ENCODE data around the gene PDZRN4. TPM values are rescaled to one million over a fixed set of nuclear protein-coding genes. Genes with fewer than 3 reads are reported as not detected.

Gene PDZRN4
- total RNA-seq, 2 experiments from 2014 or later: not detected

- Mint-ChIP-seq H3K36me3 (no peaks in the 10 kb centered on the region), H3K27me3 (no peaks in the 10 kb centered on the region), H3K9me3 (peaks cover 10% of the 10 kb centered on the region), H3K4me3 (no peak overlapping the region), H3K27ac (no peak overlapping the region), H3K4me1 (ENCODE audit: low read depth) (no peaks in the 10 kb centered on the region)
- no peak for DNase-seq
- ChIA-PET CTCF (no interaction called here), POLR2A (no interaction called here)
- intact Hi-C loops (cut with micrococcal nuclease): no loop called here
Observed at GRCh38 chr12:41348198-41348597, 160.1 kb downstream of the PDZRN4 start.

GRCh38 chr12:41356181-41356580, 168.1 kb downstream of the PDZRN4 start:
- H3K36me3 Mint-ChIP-seq: no peaks in the 10 kb centered on the region
- CTCF ChIA-PET: no interaction called here
- H3K9me3 Mint-ChIP-seq: peaks cover 5% of the 10 kb centered on the region
- no peak overlapping the region for H3K27ac Mint-ChIP-seq
- no peaks in the 10 kb centered on the region for H3K4me1 Mint-ChIP-seq (ENCODE audit: low read depth)
- intact Hi-C loops (cut with micrococcal nuclease): no loop called here
- POLR2A ChIA-PET: no interaction called here
- H3K4me3 Mint-ChIP-seq: no peak overlapping the region
- no peaks in the 10 kb centered on the region for H3K27me3 Mint-ChIP-seq
- no peak for DNase-seq

- intact Hi-C loops (cut with micrococcal nuclease): no loop called here
- Mint-ChIP-seq H3K4me3 (no peak overlapping the region), H3K27me3 (no peaks in the 10 kb centered on the region), H3K27ac (no peak overlapping the region), H3K9me3 (no peaks in the 10 kb centered on the region), H3K36me3 (no peaks in the 10 kb centered on the region), H3K4me1 (ENCODE audit: low read depth) (no peaks in the 10 kb centered on the region)
- no peak for DNase-seq
- CTCF ChIA-PET: interaction anchor here (0.7 kb wide), 1 partner anchor 1371 kb away, joined by 3 read pairs; no protein-coding TSS in a partner anchor
- POLR2A ChIA-PET: no interaction called here
Observed at GRCh38 chr12:41361738-41362137, 173.6 kb downstream of the PDZRN4 start.

GRCh38 chr12:41362510-41362909, 174.4 kb downstream of the PDZRN4 start:
- no peak overlapping the region for H3K4me3 Mint-ChIP-seq
- intact Hi-C loops (cut with micrococcal nuclease): no loop called here
- POLR2A ChIA-PET: no interaction called here
- no peaks in the 10 kb centered on the region for H3K4me1 Mint-ChIP-seq (ENCODE audit: low read depth)
- H3K36me3 Mint-ChIP-seq: no peaks in the 10 kb centered on the region
- DNase-seq: no peak
- CTCF ChIA-PET: no interaction called here
- H3K9me3 Mint-ChIP-seq: no peaks in the 10 kb centered on the region
- no peak overlapping the region for H3K27ac Mint-ChIP-seq
- H3K27me3 Mint-ChIP-seq: no peaks in the 10 kb centered on the region

- no peaks in the 10 kb centered on the region for H3K27me3 Mint-ChIP-seq
- no peaks in the 10 kb centered on the region for H3K9me3 Mint-ChIP-seq
- intact Hi-C loops (cut with micrococcal nuclease): no loop called here
- ChIA-PET CTCF (no interaction called here), POLR2A (no interaction called here)
- no peak for DNase-seq
- no peak overlapping the region for H3K4me3 Mint-ChIP-seq
- H3K4me1 Mint-ChIP-seq (ENCODE audit: low read depth): no peaks in the 10 kb centered on the region
- no peaks in the 10 kb centered on the region for H3K36me3 Mint-ChIP-seq
- H3K27ac Mint-ChIP-seq: no peak overlapping the region
Observed at GRCh38 chr12:41362931-41363330, 174.8 kb downstream of the PDZRN4 start.

GRCh38 chr12:41364211-41364610, 176.1 kb downstream of the PDZRN4 start:
- ChIA-PET POLR2A (no interaction called here), CTCF (no interaction called here)
- no peak overlapping the region for H3K4me3 Mint-ChIP-seq
- H3K4me1 Mint-ChIP-seq (ENCODE audit: low read depth): no peaks in the 10 kb centered on the region
- intact Hi-C loops (cut with micrococcal nuclease): no loop called here
- no peak for DNase-seq
- no peaks in the 10 kb centered on the region for H3K36me3 Mint-ChIP-seq
- H3K9me3 Mint-ChIP-seq: no peaks in the 10 kb centered on the region
- H3K27ac Mint-ChIP-seq: no peak overlapping the region
- H3K27me3 Mint-ChIP-seq: no peaks in the 10 kb centered on the region

GRCh38 chr12:41365653-41366171, 177.6 kb downstream of the PDZRN4 start:
- H3K27ac Mint-ChIP-seq: no peak overlapping the region
- ChIA-PET POLR2A (no interaction called here), CTCF (no interaction called here)
- H3K9me3 Mint-ChIP-seq: no peaks in the 10 kb centered on the region
- H3K27me3 Mint-ChIP-seq: no peaks in the 10 kb centered on the region
- no peak for DNase-seq
- H3K36me3 Mint-ChIP-seq: no peaks in the 10 kb centered on the region
- no peak overlapping the region for H3K4me3 Mint-ChIP-seq
- intact Hi-C loops (cut with micrococcal nuclease): no loop called here
- no peaks in the 10 kb centered on the region for H3K4me1 Mint-ChIP-seq (ENCODE audit: low read depth)

- POLR2A ChIA-PET: no interaction called here
- H3K27ac Mint-ChIP-seq: no peak overlapping the region
Observed at GRCh38 chr12:41367726-41368405, 179.7 kb downstream of the PDZRN4 start.

GRCh38 chr12:41380878-41381277, 192.8 kb downstream of the PDZRN4 start:
- intact Hi-C loops (cut with micrococcal nuclease): no loop called here
- Mint-ChIP-seq H3K27ac (no peak overlapping the region), H3K4me1 (ENCODE audit: low read depth) (no peaks in the 10 kb centered on the region), H3K4me3 (no peak overlapping the region), H3K36me3 (no peaks in the 10 kb centered on the region), H3K9me3 (peaks cover 12% of the 10 kb centered on the region), H3K27me3 (no peaks in the 10 kb centered on the region)
- no peak for DNase-seq
- ChIA-PET CTCF (no interaction called here), POLR2A (no interaction called here)

More at GRCh38 chr12:41367726-41368405, 179.7 kb downstream of the PDZRN4 start:
- H3K27me3 Mint-ChIP-seq: no peaks in the 10 kb centered on the region
- no peak overlapping the region for H3K4me3 Mint-ChIP-seq
- no peaks in the 10 kb centered on the region for H3K36me3 Mint-ChIP-seq
- H3K4me1 Mint-ChIP-seq (ENCODE audit: low read depth): no peaks in the 10 kb centered on the region
- no peak for DNase-seq
- intact Hi-C loops (cut with micrococcal nuclease): no loop called here
- H3K9me3 Mint-ChIP-seq: no peaks in the 10 kb centered on the region
- CTCF ChIA-PET: no interaction called here

GRCh38 chr12:41402801-41403200, 214.7 kb downstream of the PDZRN4 start:
- H3K36me3 Mint-ChIP-seq: no peaks in the 10 kb centered on the region
- H3K27me3 Mint-ChIP-seq: no peaks in the 10 kb centered on the region
- intact Hi-C loops (cut with micrococcal nuclease): no loop called here
- peaks cover 20% of the 10 kb centered on the region for H3K9me3 Mint-ChIP-seq
- no peak for DNase-seq
- no peak overlapping the region for H3K27ac Mint-ChIP-seq
- no peaks in the 10 kb centered on the region for H3K4me1 Mint-ChIP-seq (ENCODE audit: low read depth)
- ChIA-PET POLR2A (no interaction called here), CTCF (no interaction called here)
- H3K4me3 Mint-ChIP-seq: no peak overlapping the region

- no peak for DNase-seq
- H3K27me3 Mint-ChIP-seq: no peaks in the 10 kb centered on the region
- no peak overlapping the region for H3K27ac Mint-ChIP-seq
- H3K9me3 Mint-ChIP-seq: peaks cover 20% of the 10 kb centered on the region
- intact Hi-C loops (cut with micrococcal nuclease): no loop called here
- H3K36me3 Mint-ChIP-seq: no peaks in the 10 kb centered on the region
- POLR2A ChIA-PET: no interaction called here
- no peaks in the 10 kb centered on the region for H3K4me1 Mint-ChIP-seq (ENCODE audit: low read depth)
- H3K4me3 Mint-ChIP-seq: no peak overlapping the region
- CTCF ChIA-PET: no interaction called here
Observed at GRCh38 chr12:41407232-41407799, 219.2 kb downstream of the PDZRN4 start.

- ChIA-PET CTCF (no interaction called here), POLR2A (no interaction called here)
- Mint-ChIP-seq H3K4me1 (ENCODE audit: low read depth) (no peaks in the 10 kb centered on the region), H3K4me3 (no peak overlapping the region), H3K9me3 (peaks cover 12% of the 10 kb centered on the region), H3K27ac (no peak overlapping the region), H3K36me3 (no peaks in the 10 kb centered on the region), H3K27me3 (no peaks in the 10 kb centered on the region)
- intact Hi-C loops (cut with micrococcal nuclease): no loop called here
- no peak for DNase-seq
Observed at GRCh38 chr12:41409628-41410027, 221.5 kb downstream of the PDZRN4 start.

GRCh38 chr12:41418586-41418985, 230.5 kb downstream of the PDZRN4 start:
- no peak overlapping the region for H3K27ac Mint-ChIP-seq
- H3K27me3 Mint-ChIP-seq: no peaks in the 10 kb centered on the region
- H3K4me1 Mint-ChIP-seq (ENCODE audit: low read depth): no peaks in the 10 kb centered on the region
- H3K36me3 Mint-ChIP-seq: no peaks in the 10 kb centered on the region
- ChIA-PET CTCF (no interaction called here), POLR2A (no interaction called here)
- H3K9me3 Mint-ChIP-seq: peaks cover 2% of the 10 kb centered on the region
- no peak for DNase-seq
- no peak overlapping the region for H3K4me3 Mint-ChIP-seq
- intact Hi-C loops (cut with micrococcal nuclease): no loop called here

Data from activated CD4-positive, alpha-beta memory T cell treated with anti-CD3 and anti-CD28 coated beads for 36 hours (primary cell).